HEK293T (cell line): Measurements from ENCODE around the gene DFFA.

ENCODE experiments used
- BHLHE40 ChIP-seq: fragments of 450-650 bp; IDR thresholded peaks from 2 replicates; pipeline ENCODE4 v1.6.1; 2016; ENCODE audit warnings: mild to moderate bottlenecking, moderate library complexity, borderline replicate concordance
- FOXA1 ChIP-seq: fragments of 450-650 bp; IDR thresholded peaks from 2 replicates; pipeline ENCODE4 v1.6.1; 2016; ENCODE audit warnings: mild to moderate bottlenecking
- FOXK2 ChIP-seq: fragments of 450-650 bp; IDR thresholded peaks from 2 replicates; pipeline ENCODE4 v1.6.1; 2016; ENCODE audit warnings: mild to moderate bottlenecking
- FOXM1 ChIP-seq: fragments of 450-650 bp; IDR thresholded peaks from 2 replicates; pipeline ENCODE4 v1.6.1; 2017; ENCODE audit warnings: mild to moderate bottlenecking, borderline replicate concordance
- HDGF ChIP-seq: fragments of 450-650 bp; IDR thresholded peaks from 2 replicates; pipeline ENCODE4 v1.6.1; 2017; ENCODE audit warnings: antibody characterized with exemption, borderline replicate concordance
- L3MBTL2 ChIP-seq: fragments of 450-650 bp; conservative IDR thresholded peaks from 2 replicates; pipeline ENCODE4 v1.6.1; 2016; ENCODE audit warnings: mild to moderate bottlenecking
- LEF1 ChIP-seq: fragments of 450-650 bp; IDR thresholded peaks from 2 replicates; pipeline ENCODE4 v1.6.1; 2017; ENCODE audit warnings: mild to moderate bottlenecking, borderline replicate concordance
- SP1 ChIP-seq: fragments of 450-650 bp; IDR thresholded peaks from 2 replicates; pipeline ENCODE4 v1.6.1; 2017
- SUZ12 ChIP-seq: fragments of 450-650 bp; IDR thresholded peaks from 2 replicates; pipeline ENCODE4 v1.6.1; 2016; ENCODE audit warnings: mild to moderate bottlenecking
- TARDBP ChIP-seq: fragments of 450-650 bp; IDR thresholded peaks from 2 replicates; pipeline ENCODE4 v1.6.1; 2016
- ZNF384 ChIP-seq: fragments of 450-650 bp; IDR thresholded peaks from 2 replicates; pipeline ENCODE4 v1.6.1; 2016
- TF ChIP-seq, protein P1 (sequence below): fragments of 450-650 bp; IDR thresholded peaks from 2 replicates; pipeline ENCODE4 v1.6.1; 2016

GRCh38 chr1:10415211-10415930, 57.0 kb downstream of the DFFA start:
- TF ChIP-seq L3MBTL2 (no peak), SUZ12 (no peak), SP1 (no peak), FOXA1 (no peak), FOXM1 (no peak), HDGF (no peak), ZNF384 (no peak), BHLHE40 (no peak), FOXK2 (no peak), TARDBP (no peak), LEF1 (no peak)
- TF ChIP-seq, protein P1, sequence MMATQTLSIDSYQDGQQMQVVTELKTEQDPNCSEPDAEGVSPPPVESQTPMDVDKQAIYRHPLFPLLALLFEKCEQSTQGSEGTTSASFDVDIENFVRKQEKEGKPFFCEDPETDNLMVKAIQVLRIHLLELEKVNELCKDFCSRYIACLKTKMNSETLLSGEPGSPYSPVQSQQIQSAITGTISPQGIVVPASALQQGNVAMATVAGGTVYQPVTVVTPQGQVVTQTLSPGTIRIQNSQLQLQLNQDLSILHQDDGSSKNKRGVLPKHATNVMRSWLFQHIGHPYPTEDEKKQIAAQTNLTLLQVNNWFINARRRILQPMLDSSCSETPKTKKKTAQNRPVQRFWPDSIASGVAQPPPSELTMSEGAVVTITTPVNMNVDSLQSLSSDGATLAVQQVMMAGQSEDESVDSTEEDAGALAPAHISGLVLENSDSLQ, result no peak
